ENCODE data around the gene LITAF.

Gene LITAF

DNA sequence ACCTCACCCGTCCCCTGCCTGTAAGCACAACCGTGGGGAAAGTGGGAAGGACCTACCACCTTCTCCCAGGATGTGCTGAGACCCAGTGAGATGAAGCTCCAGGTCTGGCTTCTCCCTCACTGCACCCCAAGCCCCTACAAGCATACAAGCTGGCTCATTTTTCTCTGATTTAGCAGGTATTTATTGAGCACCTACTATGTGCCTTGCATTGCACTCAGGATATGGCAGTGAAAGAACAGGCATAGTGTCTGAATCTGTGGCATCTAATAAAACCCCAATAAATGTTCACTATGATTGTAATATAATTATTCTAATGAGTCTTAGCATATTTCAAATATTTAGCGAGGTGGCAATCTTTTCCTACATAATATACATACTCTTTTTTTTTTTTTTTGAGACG lies 84.5 kb downstream of the LITAF start:
- no peak for DNase-seq (ENCODE audit: extremely low read depth, low read depth)
- TF ChIP-seq, protein P1, sequence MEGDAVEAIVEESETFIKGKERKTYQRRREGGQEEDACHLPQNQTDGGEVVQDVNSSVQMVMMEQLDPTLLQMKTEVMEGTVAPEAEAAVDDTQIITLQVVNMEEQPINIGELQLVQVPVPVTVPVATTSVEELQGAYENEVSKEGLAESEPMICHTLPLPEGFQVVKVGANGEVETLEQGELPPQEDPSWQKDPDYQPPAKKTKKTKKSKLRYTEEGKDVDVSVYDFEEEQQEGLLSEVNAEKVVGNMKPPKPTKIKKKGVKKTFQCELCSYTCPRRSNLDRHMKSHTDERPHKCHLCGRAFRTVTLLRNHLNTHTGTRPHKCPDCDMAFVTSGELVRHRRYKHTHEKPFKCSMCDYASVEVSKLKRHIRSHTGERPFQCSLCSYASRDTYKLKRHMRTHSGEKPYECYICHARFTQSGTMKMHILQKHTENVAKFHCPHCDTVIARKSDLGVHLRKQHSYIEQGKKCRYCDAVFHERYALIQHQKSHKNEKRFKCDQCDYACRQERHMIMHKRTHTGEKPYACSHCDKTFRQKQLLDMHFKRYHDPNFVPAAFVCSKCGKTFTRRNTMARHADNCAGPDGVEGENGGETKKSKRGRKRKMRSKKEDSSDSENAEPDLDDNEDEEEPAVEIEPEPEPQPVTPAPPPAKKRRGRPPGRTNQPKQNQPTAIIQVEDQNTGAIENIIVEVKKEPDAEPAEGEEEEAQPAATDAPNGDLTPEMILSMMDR (IDR thresholded peaks at IDR 0.05; ENCODE audit: low read depth, low read length) = no peak

DNA sequence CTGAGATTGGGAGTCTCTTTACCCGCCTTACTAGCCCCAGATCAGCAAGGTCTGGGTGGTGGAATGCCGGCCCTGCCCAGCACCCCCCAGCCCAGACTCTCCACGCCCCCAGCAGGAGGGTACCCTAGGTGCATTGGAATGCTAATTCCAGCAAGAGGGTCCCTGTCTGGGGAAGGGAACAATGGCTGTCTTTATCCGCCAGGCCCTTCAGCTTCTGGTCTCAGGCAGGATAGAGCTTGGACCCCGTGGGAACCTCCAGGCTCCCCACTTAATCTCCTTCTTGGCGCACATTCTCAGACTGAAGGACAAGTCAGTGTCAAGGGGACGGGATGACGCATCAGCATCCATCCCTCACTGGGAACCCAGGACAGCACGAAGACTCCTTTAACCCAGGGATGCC lies 85.1 kb downstream of the LITAF start:
- TF ChIP-seq, protein P1 (IDR thresholded peaks at IDR 0.05; ENCODE audit: low read depth, low read length) = no peak
- DNase-seq (ENCODE audit: extremely low read depth, low read depth) = no peak

DNA sequence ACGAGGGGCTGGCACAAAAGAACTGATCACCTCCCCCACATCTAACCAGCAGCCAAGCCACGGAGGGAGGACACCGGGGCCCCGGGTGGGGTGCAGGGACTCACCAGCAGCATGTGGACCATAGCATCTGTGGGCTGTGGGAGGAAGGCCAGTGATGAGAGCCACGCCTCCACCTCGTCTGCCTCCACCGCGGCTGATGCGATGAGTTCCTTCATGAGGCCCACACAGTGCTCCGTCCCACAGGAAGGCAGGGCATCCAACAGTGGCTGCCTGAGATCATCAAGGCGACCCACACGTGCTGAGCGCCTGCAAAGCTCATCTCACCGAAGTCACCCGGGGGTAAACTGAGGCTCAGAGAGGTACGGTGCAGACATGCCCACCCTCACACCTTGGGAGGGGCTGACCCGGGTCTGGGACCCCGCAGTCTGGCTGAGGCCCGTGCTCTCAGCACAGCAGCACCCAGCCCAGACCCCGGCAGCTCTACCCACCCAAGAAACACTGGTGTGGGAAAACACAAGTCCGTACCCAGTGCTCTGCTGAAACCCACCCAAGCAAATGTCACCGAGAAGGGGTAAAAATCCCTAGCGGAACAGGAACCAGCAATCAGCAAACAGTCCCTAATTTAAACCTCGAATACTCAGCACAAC lies 85.9 kb downstream of the LITAF start:
- TF ChIP-seq, protein P1 (IDR thresholded peaks at IDR 0.05; ENCODE audit: low read depth, low read length) = no peak
- DNase-seq (ENCODE audit: extremely low read depth, low read depth) = no peak

DNA sequence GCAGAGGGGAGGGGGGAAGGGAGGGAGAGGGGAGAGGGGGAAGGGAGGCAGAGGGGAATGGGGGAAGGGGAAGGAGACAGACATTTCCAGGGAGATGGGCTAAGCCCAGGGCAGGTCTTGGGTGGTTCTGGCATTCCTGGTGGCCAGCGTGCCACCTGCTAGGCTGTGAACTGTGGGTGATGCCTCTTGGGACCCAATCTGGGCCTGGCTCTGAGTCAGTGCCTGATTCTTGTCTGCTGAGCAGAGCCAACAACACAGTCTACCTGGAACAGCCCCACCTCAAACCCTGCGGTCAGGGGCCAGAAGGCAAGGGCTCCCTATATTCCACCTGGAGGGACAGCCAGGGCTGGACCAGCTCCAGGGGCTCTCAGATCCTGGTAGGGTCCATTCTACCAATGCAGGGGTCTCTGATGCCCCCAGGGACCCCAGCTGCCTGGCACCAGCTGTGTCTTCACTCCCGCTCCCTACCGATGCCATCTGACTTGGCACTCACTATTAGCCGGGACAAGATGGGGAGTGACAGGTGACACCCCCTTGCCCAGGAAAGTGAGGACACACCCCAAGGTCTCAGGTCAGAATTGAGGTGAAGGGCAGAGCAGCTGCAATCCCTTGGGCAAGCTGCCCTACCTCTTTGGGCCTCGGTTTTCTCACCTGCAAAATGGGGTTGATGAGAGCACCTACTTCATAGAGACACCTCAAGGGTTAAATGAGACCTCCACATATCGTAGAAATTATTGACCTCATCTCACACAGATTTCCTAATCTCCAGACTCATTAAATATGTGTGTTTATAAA lies 87.2 kb downstream of the LITAF start:
- DNase-seq (ENCODE audit: extremely low read depth, low read depth) = no peak
- TF ChIP-seq, protein P1 (IDR thresholded peaks at IDR 0.05; ENCODE audit: low read depth, low read length) = no peak

GRCh38 chr16:11498683-11499082 lies 88.0 kb downstream of the LITAF start:
- TF ChIP-seq, protein P1 (IDR thresholded peaks at IDR 0.05; ENCODE audit: low read depth, low read length) = no peak
- no peak for DNase-seq (ENCODE audit: extremely low read depth, low read depth)

DNA sequence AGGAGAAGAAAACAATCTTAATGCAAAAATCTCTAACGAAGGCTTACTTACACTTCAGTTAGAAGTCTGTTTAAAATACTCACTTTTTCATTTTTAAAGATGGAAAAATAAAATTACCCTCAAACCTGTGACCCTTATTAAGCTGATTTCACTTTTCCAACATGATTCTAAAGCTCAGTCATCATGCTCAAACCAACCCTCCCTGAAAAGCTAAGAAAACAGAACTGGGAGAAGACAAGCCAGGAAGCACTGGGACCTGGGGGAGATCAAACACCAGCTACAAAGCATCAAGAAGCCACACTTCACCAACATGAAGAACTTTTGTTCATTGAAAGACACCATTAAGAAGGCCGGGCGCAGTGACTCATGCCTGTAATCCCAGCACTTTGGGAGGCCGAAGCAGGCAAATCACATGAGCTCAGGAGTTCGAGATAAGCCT lies 88.8 kb downstream of the LITAF start:
- TF ChIP-seq, protein P1 (IDR thresholded peaks at IDR 0.05; ENCODE audit: low read depth, low read length) = no peak
- no peak for DNase-seq (ENCODE audit: extremely low read depth, low read depth)

Data from AG09319 (cell line).